NCI-H460 (cell line): ENCODE measurements around the gene METTL16. TPM values are rescaled to one million over a fixed set of nuclear protein-coding genes. Genes with fewer than 3 reads are reported as not detected.

ENCODE experiments used
- DNase-seq: peaks from one replicate; pipeline ENCODE4 v3.0.0-alpha.2; 2016; ENCODE audit warnings: low read depth; ENCODE audit errors: extremely low read depth
- total RNA-seq: library from RNA; depleted of rRNA; stranded (reverse); fragments of >200 nt; shearing (Covaris generic); gene quantifications from 2 replicates; pipeline ENCODE4 v1.2.3, GENCODE V29; 2014

Gene METTL16
- total RNA-seq, 1 experiment from 2014 or later, result 33.2 TPM

DNA sequence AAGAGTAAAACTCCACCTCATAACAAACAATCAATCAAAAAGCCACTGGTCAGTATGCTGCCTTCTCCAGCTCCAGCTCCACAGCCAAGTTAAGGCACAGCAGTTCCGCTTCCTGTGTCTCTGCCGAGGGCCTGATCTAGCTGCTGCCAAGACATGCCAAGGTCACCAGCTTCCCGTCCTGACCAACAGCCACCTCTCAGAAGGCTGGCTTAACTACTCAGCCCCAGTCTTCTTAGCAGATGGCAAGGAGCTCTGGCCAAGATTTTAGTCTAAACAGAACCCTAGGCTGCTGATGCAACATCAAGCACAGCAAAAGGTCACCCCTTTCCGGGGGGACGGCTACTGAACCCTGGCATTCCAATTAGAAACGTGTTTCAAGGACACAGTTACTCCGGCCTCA is 93.1 kb downstream of the METTL16 start:
- no peak for DNase-seq

DNA sequence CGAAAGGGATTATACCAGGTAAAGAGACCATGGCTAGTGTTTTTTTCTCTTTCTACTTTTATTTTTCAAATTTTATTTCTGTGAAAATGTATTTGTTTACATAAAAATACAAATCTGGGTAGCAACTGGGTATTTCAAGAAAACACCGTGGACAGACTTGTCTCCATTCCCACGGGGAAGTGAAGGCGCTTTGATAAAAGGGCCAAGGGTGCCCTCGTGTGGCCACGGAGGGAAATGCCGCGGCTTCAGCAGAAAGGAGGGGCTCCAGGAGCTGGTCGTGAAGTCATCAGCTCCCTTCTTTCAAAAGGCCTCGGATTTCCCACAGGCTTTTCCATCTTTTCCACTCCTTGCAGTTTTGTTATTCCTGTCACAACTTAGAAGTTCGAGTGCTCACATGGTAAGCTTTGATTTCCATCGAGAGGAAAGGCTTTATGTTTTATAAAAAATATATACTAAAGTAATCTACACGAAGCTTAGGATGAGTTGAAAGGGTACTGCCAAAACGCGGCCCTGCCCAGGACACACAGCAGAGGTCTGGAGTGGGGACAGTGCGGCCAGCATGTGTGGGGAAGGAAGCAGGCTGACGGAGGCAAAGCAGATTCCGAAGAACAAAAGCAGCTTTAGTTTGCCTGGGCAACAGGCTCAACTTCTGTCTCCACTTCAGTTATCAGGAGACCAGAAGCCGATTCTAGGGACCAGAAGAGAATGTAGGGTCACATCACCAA is 95.5 kb downstream of the METTL16 start:
- DNase-seq, result peak; percentile 84

DNA sequence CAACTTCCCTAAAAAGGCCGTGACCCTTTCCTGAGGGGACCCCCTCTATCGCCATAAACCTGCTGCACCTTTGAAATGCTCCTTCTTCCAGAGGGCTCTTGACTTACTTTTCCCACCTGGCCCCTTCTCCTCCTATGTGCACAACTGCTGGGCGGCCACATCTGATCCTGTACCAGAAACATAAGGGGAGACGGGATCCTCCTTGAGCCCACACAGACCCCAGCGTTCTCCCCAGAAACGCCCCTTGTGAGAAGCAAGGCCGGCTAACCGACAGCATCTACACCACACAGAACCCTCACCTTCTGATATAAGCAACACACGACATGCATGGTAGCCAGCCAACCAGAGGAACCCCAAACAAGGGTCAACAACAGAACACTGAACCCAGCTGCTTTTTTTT is 96.6 kb downstream of the METTL16 start:
- DNase-seq, result no peak

DNA sequence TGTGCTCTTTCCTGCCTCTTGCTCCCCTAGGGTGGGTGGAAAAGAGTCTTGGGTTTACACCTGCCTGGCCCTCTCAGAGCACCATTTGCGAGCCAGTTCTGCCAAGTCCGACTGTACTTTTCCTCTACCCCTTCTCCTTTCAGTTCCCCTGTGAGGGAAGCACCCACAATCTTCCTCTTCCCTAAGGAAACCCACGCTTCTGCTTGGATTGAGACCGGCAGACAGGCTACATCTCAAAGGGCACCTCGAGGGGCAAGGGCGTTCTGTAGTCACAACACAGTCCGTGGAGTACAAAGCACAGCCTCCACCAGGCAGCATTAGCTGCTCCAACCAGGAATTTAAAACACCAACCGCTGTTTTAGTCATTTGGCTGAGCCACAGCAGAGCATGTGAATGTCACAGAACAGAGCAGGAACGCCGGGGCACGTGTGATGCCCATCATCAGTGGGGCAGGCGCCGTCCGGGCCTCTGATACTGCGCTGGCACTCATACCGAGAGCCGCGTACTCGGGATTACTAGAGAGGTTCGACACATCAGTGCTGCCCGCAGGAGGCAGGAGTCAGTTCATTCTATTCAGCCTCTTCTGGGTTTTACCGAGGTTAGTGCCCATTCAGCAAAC is 97.1 kb downstream of the METTL16 start:
- DNase-seq, result no peak

DNA sequence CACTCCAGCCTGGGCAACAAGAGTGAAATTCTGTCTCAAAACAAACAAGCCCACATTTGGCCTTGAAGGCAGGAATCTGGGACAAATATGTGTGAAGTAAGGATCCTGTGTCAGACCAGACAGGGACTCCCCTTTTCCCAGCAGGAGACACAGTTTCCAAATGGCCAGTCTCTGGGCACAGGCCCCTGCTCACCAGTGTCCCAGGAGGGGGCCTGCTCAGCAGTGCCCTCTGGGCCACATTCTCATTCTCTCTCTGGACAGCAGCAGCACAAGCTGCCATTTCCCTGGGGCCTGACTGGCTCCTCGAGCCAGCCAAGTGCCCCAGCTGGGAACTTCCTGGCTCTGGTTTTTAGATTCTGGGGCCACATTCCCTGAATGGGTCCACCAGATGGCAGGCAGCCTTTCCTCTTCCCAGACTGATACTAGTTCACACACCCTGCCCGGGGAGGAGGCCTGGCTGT is 99.1 kb downstream of the METTL16 start:
- no peak for DNase-seq

DNA sequence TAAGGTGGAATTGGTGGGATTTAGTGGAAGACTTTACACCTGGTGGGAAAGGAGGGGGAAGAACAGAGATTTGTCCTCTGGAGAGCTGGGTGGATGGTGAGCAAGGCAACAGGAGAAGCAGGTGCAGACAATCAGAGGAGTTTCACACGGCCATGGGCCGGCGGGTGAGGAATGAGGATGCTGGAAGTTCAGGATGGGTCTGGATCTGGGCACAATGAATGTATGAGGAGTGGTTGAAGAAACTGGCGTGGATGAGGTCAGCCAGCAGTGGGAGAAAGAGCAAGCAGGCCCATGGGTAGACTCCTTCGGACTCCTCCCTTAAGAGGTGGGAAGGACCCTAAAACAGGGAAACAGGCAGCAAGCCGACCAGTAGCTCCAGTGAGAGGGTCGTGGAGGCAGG is 100.7 kb downstream of the METTL16 start:
- no peak for DNase-seq

DNA sequence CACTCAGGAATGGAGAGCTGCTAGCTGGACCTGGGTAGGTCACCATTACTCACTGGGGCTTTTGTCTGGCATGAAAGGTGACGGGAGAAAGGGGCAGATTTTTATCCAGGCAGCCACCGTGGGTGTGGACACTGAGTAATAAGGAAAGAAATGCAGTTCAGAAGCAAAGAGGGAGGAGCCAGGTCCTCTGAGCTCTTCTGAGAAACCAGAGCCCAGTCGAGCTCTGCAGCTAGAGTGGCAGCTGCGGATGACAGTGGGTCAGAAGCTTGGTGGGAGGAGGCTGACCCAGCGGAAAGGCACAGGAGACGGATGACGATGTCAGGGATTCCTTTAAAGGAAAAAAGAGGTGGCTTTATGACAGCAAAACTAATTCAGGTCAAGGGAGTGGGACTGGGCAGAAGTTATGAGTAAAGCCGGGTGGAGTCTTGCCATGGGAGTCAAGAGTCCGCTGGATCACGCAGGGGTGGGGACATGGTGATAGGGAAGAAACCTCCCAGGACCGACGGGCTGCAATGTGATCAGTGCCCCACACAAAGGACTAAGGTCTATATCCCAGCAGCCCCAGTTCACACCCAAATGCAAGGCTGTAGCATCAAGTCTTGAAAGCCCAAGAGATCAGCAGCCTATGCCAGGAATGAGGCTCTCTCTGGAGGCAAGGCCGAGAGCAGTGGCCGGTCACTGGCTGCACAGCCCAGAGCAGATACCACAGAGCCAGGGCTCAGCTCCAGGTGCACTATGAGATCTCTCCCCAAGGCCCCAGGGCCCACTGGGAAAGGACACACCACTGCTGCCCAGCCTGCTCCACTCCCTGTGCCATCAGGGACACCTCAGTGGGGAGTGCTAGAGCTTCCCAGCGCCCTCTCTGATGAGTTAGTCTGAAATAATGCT is 104.5 kb downstream of the METTL16 start:
- DNase-seq, result peak; percentile 73

DNA sequence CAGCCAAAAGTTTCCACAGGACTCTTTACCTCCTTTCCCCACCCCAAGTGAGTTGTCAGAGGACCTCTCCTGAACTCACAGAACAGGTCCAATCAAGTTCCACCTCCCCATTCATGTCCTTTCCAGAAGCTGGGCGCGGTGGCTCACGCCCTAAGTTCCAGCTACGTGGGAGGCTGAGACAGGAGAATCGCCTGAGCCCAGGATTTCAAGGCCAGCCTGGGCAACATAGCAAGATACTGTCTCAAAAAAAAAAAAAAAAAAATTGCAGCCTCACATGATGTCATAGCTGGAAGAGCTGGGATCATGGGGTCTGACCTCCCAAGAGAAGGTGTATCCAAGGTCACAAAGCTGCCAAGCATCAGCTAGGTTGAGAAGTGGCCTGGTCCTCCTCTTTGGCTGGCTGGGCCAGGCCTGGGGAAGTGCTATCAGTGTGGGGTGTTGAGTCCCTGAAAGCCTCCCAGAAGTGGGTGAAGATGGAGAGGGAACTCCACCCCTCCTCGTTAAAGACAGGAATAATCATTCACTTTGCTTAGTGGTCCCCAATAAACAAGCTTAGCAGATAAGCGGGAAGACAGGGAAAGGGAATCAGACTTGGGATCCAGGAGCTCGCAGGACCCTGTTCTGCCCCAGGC is 105.3 kb downstream of the METTL16 start:
- no peak for DNase-seq

DNA sequence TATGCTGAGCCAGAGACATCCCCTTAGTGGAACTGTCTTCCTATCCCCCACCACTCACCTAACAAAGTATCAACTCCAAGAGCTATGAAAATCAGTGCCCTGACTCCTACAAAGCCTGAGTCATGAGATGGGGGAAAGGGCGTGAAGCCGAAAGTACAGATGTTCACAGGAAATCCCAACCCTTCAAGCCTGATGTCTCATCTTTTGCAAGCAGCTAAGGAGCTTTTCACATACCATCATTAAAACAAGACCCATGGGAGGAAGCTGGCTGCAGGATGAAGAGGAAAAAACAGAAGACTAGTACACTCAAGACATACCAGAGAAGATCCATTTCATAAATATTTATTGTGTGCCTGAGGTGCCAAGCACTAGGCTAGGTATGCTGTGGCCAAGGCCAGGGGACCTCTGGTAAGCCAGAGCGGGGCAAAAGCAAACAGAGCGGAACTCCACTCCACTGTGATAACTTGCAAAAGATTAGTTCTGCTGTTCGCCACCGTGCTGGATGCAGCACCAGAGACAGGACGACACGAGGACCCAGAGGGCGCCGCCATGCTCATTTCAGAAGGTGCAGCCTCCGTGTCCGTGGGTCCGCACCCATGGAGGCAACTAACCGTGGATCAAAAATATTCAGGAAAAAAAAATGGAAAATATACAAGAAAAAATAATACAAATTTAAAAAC is 106.3 kb downstream of the METTL16 start:
- peak; percentile 76 for DNase-seq

DNA sequence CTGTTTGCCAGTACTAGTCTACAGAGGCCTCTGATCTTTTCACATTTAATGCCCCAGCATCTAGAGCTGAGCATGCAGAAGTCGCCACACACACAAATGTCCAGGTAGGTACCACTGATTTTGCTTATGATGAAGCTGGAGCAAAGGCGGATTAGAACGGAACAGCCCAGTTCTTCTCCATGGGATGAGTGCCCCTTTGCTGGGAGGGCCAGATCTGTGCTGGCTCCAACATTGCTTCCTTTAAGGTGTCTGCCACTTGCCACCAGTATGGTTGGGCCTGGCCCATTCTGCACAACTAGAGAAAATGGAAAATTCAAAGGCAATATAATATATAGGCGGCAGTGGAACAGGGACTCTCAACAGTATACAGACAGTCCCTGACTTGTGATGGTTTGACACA is 108.6 kb downstream of the METTL16 start:
- DNase-seq, result no peak

DNA sequence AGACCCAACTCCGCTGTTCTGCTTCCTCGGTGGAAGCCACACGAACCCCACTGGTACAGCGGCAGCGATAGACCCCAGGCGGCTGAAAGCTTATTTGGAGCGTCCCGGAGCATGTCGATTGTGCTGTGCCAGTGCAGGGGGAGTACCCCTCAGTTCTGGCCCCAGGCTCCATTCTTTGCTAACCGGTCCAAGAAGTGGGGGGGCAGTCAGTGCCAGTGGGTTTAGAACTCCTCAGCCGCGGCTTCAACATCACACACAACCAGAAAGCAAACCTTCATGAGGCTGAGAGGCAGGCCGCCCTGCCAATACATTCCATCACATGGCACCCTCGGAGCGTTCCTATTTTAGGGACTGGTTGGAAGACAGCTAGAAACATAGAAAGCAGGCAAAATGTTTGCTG is 109.1 kb downstream of the METTL16 start:
- no peak for DNase-seq

DNA sequence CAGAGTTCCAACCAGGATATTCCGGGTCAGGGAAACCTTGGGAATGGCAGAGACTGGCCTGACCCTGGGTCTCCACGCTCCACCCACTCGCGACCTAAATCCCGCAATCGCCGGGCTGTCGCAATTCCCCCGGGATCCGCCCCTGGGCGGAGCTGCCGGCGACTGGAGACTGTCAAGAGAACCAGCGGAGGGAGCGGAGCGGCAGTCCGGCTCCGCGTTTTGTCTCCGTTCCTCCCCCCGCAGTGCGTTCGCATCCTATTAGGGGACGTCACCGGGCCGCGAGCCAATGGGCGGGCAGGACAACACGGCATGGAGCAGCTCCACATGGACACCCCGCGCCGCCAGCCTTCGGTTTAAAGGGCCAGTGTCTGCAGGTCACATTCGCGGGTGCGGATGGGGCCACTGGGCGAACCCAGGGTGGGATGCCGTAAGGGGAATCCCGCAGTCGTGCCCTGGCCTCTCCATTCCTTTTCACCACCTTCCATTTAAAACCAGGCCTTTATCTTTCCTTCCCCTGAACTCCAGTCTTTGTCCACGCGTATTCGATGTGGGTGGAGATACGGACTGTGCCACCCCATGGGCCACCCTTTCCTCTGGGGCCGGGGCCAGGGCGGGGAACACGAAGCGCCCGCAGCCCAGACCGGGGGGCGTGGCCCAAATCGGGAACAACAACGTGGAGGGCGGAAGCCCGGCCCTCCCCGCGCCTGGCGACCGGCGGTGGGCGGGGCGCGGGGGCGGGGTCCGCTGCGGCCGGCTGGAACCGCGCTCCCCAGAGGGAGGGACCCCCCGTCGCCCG is 110.1 kb downstream of the METTL16 start:
- DNase-seq, result peak; percentile 99

DNA sequence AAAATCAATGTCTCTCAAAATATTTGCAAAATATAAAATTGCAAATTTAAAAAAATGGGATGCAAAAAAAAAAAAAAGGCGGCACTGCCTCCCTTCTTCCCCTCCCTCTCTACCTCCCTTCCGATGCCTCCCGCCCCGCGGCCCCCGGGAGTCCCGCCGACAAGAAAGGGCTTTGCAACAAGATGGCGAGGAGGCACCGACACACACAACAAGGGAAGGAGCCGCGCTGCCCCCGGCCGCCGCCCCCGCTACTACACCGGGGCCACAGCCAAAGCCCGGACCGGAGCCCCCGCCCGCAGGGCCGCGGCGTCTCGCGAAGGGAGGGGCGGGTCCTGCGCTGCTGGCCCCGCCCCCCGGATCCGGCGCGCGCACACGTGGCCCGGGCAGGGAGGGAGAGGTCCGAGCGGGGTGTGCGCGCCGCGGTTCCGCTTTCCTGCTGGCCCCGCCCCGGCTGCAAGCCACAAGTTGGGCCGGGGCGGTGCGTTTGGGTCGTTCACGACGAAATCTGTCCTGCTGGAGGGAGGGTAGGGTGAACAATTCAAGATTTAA is 110.7 kb downstream of the METTL16 start, which contains the start of gene MNT:
TSS of gene MNT (minus strand) at position 184 of the 549 bp plus-strand sequence. CDS start 348 bp downstream, outside the sequence.
- DNase-seq, result peak; percentile 91

DNA sequence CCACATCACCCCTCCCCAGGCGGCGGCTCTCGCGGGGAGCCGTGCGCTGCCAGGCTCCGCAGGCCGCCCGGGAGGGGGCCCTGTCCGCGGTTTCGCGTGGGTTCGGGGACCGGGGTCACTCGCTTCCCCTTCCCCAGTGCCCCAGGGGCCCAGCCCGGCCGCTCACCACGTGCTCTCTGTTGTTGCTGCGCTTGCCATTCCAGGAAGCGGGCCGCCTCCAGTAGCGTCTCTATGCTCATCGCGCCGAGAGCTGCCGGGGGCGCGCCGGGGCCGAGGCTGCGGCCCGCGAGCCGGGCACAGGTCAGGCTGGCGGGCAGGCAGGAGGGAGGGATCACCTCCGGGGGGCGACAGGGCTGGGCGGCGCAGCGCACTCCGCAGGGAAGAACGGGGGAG is 111.2 kb downstream of the METTL16 start:
- DNase-seq, result peak; percentile 45

DNA sequence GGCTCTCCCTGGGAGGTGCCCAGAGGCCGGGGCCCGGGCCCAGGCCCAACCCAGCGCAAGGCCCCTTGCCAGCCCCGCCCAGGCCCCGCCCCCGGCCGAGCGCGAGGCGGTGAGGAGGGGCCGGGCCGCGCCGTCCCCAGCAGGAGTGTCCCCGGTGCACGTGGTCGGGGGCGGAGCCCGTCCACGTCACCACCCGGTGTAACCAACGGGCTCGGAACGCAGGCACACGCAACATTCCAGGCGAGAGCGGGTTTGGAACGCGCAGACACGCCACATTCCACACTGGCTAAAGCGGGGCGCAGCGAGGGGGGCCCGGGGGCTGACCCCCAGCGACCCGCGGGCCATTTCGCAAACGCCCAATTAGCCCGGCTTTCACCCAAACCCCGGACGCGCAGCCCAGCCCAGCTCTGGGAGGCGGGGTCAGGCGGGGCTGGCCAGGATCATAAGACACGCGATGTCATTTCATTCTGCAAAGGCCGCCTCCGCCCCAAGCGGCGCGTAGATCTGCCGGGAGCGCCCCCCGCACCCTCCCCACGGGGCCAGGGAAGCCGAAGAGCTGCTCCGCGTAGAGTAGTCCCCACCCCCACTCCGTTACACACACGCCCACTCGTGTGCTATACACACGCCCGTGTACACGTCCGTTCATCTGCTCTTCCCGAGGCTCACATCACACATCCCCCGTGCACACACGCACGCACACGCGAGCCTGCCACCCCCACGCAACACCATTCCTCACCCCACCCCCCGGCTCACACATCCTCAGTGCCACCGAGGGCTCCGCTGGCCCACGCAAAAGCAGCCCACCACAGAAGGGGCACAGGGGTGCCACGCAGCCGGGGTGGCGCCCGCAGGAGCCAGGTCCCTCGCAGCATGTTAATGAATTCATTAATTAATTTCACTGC is 111.9 kb downstream of the METTL16 start:
- peak; percentile 96 for DNase-seq

DNA sequence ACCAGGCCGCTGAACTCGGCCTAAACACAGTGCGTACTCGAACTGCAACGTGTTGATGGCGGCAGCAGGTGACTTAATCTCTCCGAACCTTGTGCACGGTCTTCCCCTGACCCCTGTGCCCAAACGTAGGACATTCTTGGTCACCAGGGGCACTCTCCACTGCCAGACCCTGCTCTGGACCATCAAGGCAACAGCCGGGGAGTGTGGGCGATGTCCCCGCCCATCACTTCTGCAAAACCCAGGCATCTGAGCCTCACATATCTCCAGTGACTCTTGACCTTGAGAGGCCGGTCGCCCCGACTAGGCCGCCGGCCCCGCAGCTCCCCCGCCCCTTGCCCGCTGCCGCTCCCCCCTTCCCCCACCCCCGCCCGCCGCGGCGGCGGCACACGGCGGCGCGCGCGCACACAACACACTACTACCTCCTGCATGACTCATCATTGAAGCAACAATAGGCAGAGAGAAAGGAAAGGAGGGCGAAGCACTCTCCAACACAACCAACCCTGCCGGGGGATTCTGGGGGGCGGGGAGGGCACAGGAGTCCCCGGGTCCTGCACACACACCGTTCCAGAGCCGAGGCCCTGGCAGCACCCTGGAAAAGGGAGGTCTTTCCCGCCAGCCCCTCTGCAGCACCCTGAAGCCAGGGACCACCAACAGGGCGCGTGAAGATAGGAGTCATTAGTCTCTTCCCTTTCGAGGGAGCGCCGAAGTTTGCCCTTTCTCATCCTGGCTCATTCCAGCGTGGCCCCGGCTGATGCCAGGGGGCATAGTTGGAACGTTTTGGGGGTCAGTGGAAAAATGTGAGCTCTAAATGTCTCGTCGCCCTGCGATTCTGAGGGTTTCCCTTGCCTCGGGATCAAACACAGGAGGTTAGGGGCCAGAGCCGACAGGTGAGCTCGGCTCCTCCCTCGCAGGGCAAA is 112.8 kb downstream of the METTL16 start:
- DNase-seq, result peak; percentile 51

DNA sequence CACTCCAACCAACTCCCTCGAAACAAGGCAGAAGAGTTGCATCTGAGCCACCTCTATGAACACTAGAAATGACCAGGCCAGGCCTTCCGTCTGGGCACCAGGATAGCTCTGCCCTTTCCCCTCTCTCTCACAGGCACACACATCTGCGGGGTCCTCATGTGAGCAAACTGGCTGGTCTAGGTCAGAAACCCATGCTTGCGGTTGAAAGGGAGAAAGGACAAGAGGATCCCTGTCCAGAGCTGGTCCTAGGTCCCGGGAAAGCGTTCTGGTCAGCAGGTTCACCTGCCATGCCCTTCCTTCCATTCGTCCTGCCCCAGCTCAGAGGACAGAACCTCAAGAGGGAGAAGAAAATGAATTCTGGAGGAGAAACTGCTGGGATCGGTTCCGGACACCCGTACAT is 113.5 kb downstream of the METTL16 start:
- DNase-seq, result no peak
